Endothelial cell of umbilical vein (primary cell): ENCODE results near the gene MAPK8. TPM values are rescaled to one million over a fixed set of nuclear protein-coding genes. Genes with fewer than 3 reads are reported as not detected.

Experiments
- BruUV-seq: library from RNA; stranded (reverse); fragments of 400-500 nt; replicated peaks from 2 replicates; lab custom pipeline; 2021; lab: Mats Ljungman, UMichigan
- CTCF ChIA-PET: fragments of 300-600, 350-600 bp; sonication (Branson Sonifier 250); formaldehyde crosslinking; loops from one replicate; lab custom pipeline; 2021; ENCODE audit warnings: antibody characterized with exemption, inconsistent platforms; lab: Charles Lee
- POLR2A ChIA-PET: fragments of 300-600, 350-600 bp; sonication (Branson Sonifier 250); formaldehyde crosslinking; loops from one replicate; lab custom pipeline; 2021; ENCODE audit warnings: antibody characterized with exemption, inconsistent platforms; lab: Charles Lee
- DNase-seq: peaks from one replicate; pipeline ENCODE4 v3.0.0-alpha.2; 2011; ENCODE audit warnings: low read depth, low spot score
- FAIRE-seq: peaks from 2 replicates; lab custom pipeline; 2011; peaks lifted over from hg19 to GRCh38; lab: Jason Lieb, UNC
- H2AFZ ChIP-seq: 2 replicates; pipeline ENCODE4 v1.6.0; 2012; ENCODE audit warnings: low read depth, low read length, control low read depth, inconsistent platforms
- H3K27ac ChIP-seq: 2 replicates; pipeline ENCODE4 v1.5.1; 2011; ENCODE audit warnings: low read depth, mild to moderate bottlenecking, control low read depth, low read length, moderate library complexity; ENCODE audit not compliant: insufficient read depth
- H3K27me3 ChIP-seq, 2 experiments: 2 replicates each; pipeline versions ENCODE4 v1.6.0 to v1.6.1; 2011; ENCODE audit warnings: low read length in 2 of 2, mixed read lengths in 1 of 2; ENCODE audit not compliant: control insufficient read depth in 2 of 2, insufficient read depth in 2 of 2
- H3K36me3 ChIP-seq, 2 experiments: 2 replicates in 1 of 2; 3 replicates in 1 of 2; pipeline ENCODE4 v1.5.1; 2011; ENCODE audit warnings: low read length in 2 of 2, mild to moderate bottlenecking in 1 of 2, moderate library complexity in 1 of 2; ENCODE audit not compliant: control insufficient read depth in 2 of 2, insufficient read depth in 2 of 2; ENCODE audit errors: extremely low read depth in 1 of 2
- H3K4me1 ChIP-seq: 3 replicates; pipeline ENCODE4 v1.5.1; 2011; ENCODE audit warnings: mild to moderate bottlenecking, low read length; ENCODE audit not compliant: control insufficient read depth, insufficient read depth; ENCODE audit errors: extremely low read depth
- H3K4me2 ChIP-seq: 2 replicates; pipeline ENCODE4 v1.6.1; 2011; ENCODE audit warnings: low read length, control low read depth, mixed read lengths; ENCODE audit not compliant: insufficient read depth
- H3K4me3 ChIP-seq, 3 experiments: fragments of 200-600 bp in 1 of 3; sonication (generic), shearing (Covaris generic) in 1 of 3; replicated peaks in 1 of 3; 2 replicates each; pipeline ENCODE4 v1.5.1; 2011 to 2016; ENCODE audit warnings: control low read depth in 3 of 3, low read length in 3 of 3, mild to moderate bottlenecking in 2 of 3, inconsistent platforms in 1 of 3, low read depth in 1 of 3, moderate library complexity in 1 of 3; ENCODE audit not compliant: insufficient read depth in 1 of 3
- H3K79me2 ChIP-seq: 2 replicates; pipeline ENCODE4 v1.6.0; 2012; ENCODE audit warnings: low read length, inconsistent platforms; ENCODE audit not compliant: control insufficient read depth, insufficient read depth
- H3K9ac ChIP-seq: replicated peaks from 2 replicates; pipeline ENCODE3; 2011; ENCODE audit warnings: low read length, control low read depth; ENCODE audit not compliant: insufficient read depth; ENCODE audit errors: extremely low read depth
- H3K9me1 ChIP-seq: replicated peaks from 3 replicates; pipeline ENCODE4 v1.6.0; 2011; ENCODE audit warnings: mild to moderate bottlenecking, low read length; ENCODE audit not compliant: control insufficient read depth, insufficient read depth; ENCODE audit errors: extremely low read depth
- H3K9me3 ChIP-seq: replicated peaks from 2 replicates; pipeline ENCODE4 v1.5.1; 2012; ENCODE audit warnings: low read length, inconsistent platforms; ENCODE audit not compliant: control insufficient read depth, insufficient read depth
- H4K20me1 ChIP-seq: replicated peaks from 2 replicates; pipeline ENCODE3; 2011; ENCODE audit warnings: mild to moderate bottlenecking, low read length; ENCODE audit not compliant: control insufficient read depth, insufficient read depth; ENCODE audit errors: extremely low read depth
- EZH2 ChIP-seq: IDR thresholded peaks from 2 replicates; pipeline ENCODE4 v1.6.1; 2012; ENCODE audit warnings: borderline replicate concordance, low read depth, mild to moderate bottlenecking, moderate library complexity, low read length, inconsistent platforms; ENCODE audit not compliant: severe bottlenecking
- FOS ChIP-seq: IDR thresholded peaks from 2 replicates; pipeline ENCODE4 v1.6.1; 2011; ENCODE audit warnings: mild to moderate bottlenecking, low read length, moderate library complexity, borderline replicate concordance; ENCODE audit not compliant: insufficient read depth
- GATA2 ChIP-seq: IDR thresholded peaks from 2 replicates; pipeline ENCODE4 v1.7.0; 2011; ENCODE audit warnings: low read depth, mild to moderate bottlenecking, moderate library complexity, mixed read lengths, low read length; ENCODE audit not compliant: insufficient read length, insufficient read depth
- JUN ChIP-seq: IDR thresholded peaks from 2 replicates; pipeline ENCODE4 v1.6.1; 2011; ENCODE audit warnings: borderline replicate concordance, low read depth; ENCODE audit not compliant: insufficient read length, insufficient read depth
- MAX ChIP-seq: IDR thresholded peaks from 2 replicates; pipeline ENCODE4 v1.6.1; 2011; ENCODE audit not compliant: insufficient read depth, insufficient read length
- MYC ChIP-seq: IDR thresholded peaks from one replicate; pipeline ENCODE4 v1.6.1; 2011; ENCODE audit warnings: mild to moderate bottlenecking, low read depth, low read length
- POLR2A ChIP-seq: IDR thresholded peaks from 2 replicates; pipeline ENCODE4 v1.6.1; 2012; ENCODE audit warnings: low read depth, mild to moderate bottlenecking, control low read depth, low read length
- POLR2AphosphoS5 ChIP-seq: IDR thresholded peaks from 2 replicates; pipeline ENCODE4 v1.6.1; 2012; ENCODE audit warnings: low read depth, mild to moderate bottlenecking, control low read depth, low read length, moderate library complexity; ENCODE audit not compliant: insufficient read depth
- dilution Hi-C: fragments of 300-500 bp; cut with MboI; formaldehyde crosslinking; loops from one replicate; pipeline ENCODE4 v1.15.0; 2019; ENCODE audit warnings: low sequenced_read_pairs; ENCODE audit not compliant: extremely low pct_ligation_motif_present
- intact Hi-C: fragments of 100-400 bp; cut with micrococcal nuclease; formaldehyde crosslinking; loops from one replicate; pipeline ENCODE4 v1.10.0; 2022
- polyA plus RNA-seq, 4 experiments: library from polyadenylated mRNA; depleted of rRNA in 3 of 4; stranded (reverse) in 3 of 4; unstranded in 1 of 4; fragments of >200 nt; gene quantifications; 2 replicates each; pipeline versions ENCODE4 v1.2.1 to v1.2.3, GENCODE V29; 2011 to 2012; ENCODE audit warnings: missing spikeins in 1 of 4
- total RNA-seq: library from RNA; stranded (reverse); gene quantifications from 2 replicates; pipeline ENCODE4 v1.2.3, GENCODE V29; 2021
- TF ChIP-seq, protein P1 (sequence below), 2 donors: IDR thresholded peaks; 1 replicate in 1 of 2; 2 replicates in 1 of 2; pipeline ENCODE4 v1.5.1; 2011; ENCODE audit warnings: low read length in 2 of 2, mild to moderate bottlenecking in 2 of 2, moderate library complexity in 2 of 2, control low read depth in 1 of 2, inconsistent platforms in 1 of 2, low read depth in 1 of 2; ENCODE audit not compliant: insufficient read depth in 1 of 2; ENCODE audit errors: extremely low read depth in 1 of 2

The MAPK8 gene
- total and polyA plus RNA-seq, 2 donors (not counting 3 experiments of a cell fraction or from before 2014, with no cell fraction given), result 25.3 to 56.2 TPM

GRCh38 chr10:48469516-48470020, 163.1 kb downstream of the MAPK8 start:
- BruUV-seq, result no TSS peak
- TF ChIP-seq GATA2 (no peak), MAX (no peak), JUN (no peak), POLR2A (no peak), POLR2AphosphoS5 (no peak), MYC (no peak), EZH2 (no peak), FOS (no peak)
- TF ChIP-seq, protein P1, sequence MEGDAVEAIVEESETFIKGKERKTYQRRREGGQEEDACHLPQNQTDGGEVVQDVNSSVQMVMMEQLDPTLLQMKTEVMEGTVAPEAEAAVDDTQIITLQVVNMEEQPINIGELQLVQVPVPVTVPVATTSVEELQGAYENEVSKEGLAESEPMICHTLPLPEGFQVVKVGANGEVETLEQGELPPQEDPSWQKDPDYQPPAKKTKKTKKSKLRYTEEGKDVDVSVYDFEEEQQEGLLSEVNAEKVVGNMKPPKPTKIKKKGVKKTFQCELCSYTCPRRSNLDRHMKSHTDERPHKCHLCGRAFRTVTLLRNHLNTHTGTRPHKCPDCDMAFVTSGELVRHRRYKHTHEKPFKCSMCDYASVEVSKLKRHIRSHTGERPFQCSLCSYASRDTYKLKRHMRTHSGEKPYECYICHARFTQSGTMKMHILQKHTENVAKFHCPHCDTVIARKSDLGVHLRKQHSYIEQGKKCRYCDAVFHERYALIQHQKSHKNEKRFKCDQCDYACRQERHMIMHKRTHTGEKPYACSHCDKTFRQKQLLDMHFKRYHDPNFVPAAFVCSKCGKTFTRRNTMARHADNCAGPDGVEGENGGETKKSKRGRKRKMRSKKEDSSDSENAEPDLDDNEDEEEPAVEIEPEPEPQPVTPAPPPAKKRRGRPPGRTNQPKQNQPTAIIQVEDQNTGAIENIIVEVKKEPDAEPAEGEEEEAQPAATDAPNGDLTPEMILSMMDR (IDR thresholded peaks at IDR 0.05; ENCODE audit: extremely low read depth in 1 of 2, insufficient read depth in 1 of 2, low read depth in 1 of 2, low read length in 2 of 2), result no peak
- DNase-seq, result no peak
- dilution Hi-C loops, result no loop called here
- Histone ChIP-seq H3K4me1 (peaks cover 18% of the 10 kb centered on the region), H3K9me1 (no peaks in the 10 kb centered on the region), H3K79me2 (peaks cover 23% of the 10 kb centered on the region), H3K9ac (no peak overlapping the region), H3K27ac (peak overlapping the region; percentile 47), H4K20me1 (no peaks in the 10 kb centered on the region), H3K9me3 (no peaks in the 10 kb centered on the region), H2AFZ (no peak overlapping the region), H3K4me3 (no peak overlapping the region), H3K27me3 (no peaks in the 10 kb centered on the region), H3K36me3 (no peaks in the 10 kb centered on the region), H3K4me2 (no peak overlapping the region)
- no peak for FAIRE-seq
- intact Hi-C loops, result no loop called here
- CTCF ChIA-PET, result interaction anchor here (1.1 to 1.6 kb wide), 7 partner anchors 13 to 186 kb away, joined by 3 to 7 read pairs (median 6); no protein-coding TSS in a partner anchor
- POLR2A ChIA-PET, result no interaction called here
